Ishikawa (cell line): ENCODE data around the gene EPB41L4B.

Experiments
- CEBPB ChIP-seq: IDR thresholded peaks from 2 replicates; pipeline ENCODE4 v1.6.1; 2012
- CREB1 ChIP-seq: IDR thresholded peaks from 2 replicates; pipeline ENCODE4 v1.6.1; 2012; ENCODE audit warnings: low read depth
- EGR1 ChIP-seq: IDR thresholded peaks from 2 replicates; pipeline ENCODE4 v1.6.1; 2012
- EP300 ChIP-seq: IDR thresholded peaks from 2 replicates; pipeline ENCODE4 v1.6.1; 2012; ENCODE audit warnings: borderline replicate concordance
- FOXM1 ChIP-seq: IDR thresholded peaks from 2 replicates; pipeline ENCODE4 v1.6.1; 2012; ENCODE audit warnings: low read depth, borderline replicate concordance
- MAX ChIP-seq: IDR thresholded peaks from 2 replicates; pipeline ENCODE4 v1.6.1; 2012
- NFIC ChIP-seq: IDR thresholded peaks from 2 replicates; pipeline ENCODE4 v1.6.1; 2012
- RAD21 ChIP-seq: IDR thresholded peaks from 2 replicates; pipeline ENCODE4 v1.6.1; 2012; ENCODE audit warnings: low read depth
- REST ChIP-seq: IDR thresholded peaks from 2 replicates; pipeline ENCODE4 v1.6.1; 2012; ENCODE audit warnings: low read depth, mild to moderate bottlenecking
- TAF1 ChIP-seq: IDR thresholded peaks from 2 replicates; pipeline ENCODE4 v1.6.1; 2012; ENCODE audit warnings: low read depth, mild to moderate bottlenecking
- TCF12 ChIP-seq: IDR thresholded peaks from 2 replicates; pipeline ENCODE4 v1.6.1; 2012; ENCODE audit warnings: low read depth
- TEAD4 ChIP-seq: IDR thresholded peaks from 2 replicates; pipeline ENCODE4 v1.6.1; 2012
- USF1 ChIP-seq: IDR thresholded peaks from 2 replicates; pipeline ENCODE4 v1.6.1; 2012
- YY1 ChIP-seq: IDR thresholded peaks from 2 replicates; pipeline ENCODE4 v1.6.1; 2012; ENCODE audit warnings: low read depth
- ZBTB7A ChIP-seq: IDR thresholded peaks from 2 replicates; pipeline ENCODE4 v1.6.1; 2012; ENCODE audit warnings: low read depth

Gene EPB41L4B

GRCh38 chr9:109228093-109228642, 92.7 kb downstream of the EPB41L4B start:
- TF ChIP-seq TAF1: no peak
- TF ChIP-seq USF1: no peak
- TF ChIP-seq MAX: no peak
- no peak for TF ChIP-seq YY1
- TF ChIP-seq TEAD4: no peak
- no peak for TF ChIP-seq EGR1
- no peak for TF ChIP-seq FOXM1
- no peak for TF ChIP-seq NFIC
- TF ChIP-seq REST: no peak
- no peak for TF ChIP-seq CEBPB
- TF ChIP-seq CREB1: no peak
- TF ChIP-seq TCF12: no peak
- TF ChIP-seq ZBTB7A: no peak
- no peak for TF ChIP-seq RAD21

- TF ChIP-seq REST (no peak), ZBTB7A (no peak), CEBPB (no peak), TCF12 (no peak), USF1 (no peak), TAF1 (no peak), EP300 (no peak), RAD21 (no peak), MAX (no peak), NFIC (no peak)
These were observed 95.2 kb downstream of the EPB41L4B start for GRCh38 chr9:109225629-109226028.

- TF ChIP-seq EGR1 (no peak), YY1 (no peak), USF1 (no peak), ZBTB7A (no peak), MAX (no peak), REST (no peak), EP300 (no peak), TCF12 (no peak), CREB1 (no peak), RAD21 (no peak), FOXM1 (no peak), CEBPB (no peak), NFIC (no peak), TAF1 (no peak), TEAD4 (no peak)
These were observed 96.1 kb downstream of the EPB41L4B start for GRCh38 chr9:109224751-109225150.

- TF ChIP-seq CREB1 (no peak), USF1 (no peak), TAF1 (no peak), EGR1 (no peak), ZBTB7A (no peak), REST (no peak), TEAD4 (no peak), EP300 (no peak)
These were observed 106.4 kb downstream of the EPB41L4B start for GRCh38 chr9:109214414-109214813.
